GM13976 (cell line): ENCODE measurements around the gene EFHC1.

Experiments used
- DNase-seq: peaks from one replicate; pipeline ENCODE4 v3.0.0; 2012; ENCODE audit warnings: low spot score
- in situ Hi-C: fragments of 300-500 bp; cut with MboI; formaldehyde crosslinking; loops from one replicate; pipeline ENCODE4 v1.12.0; 2022; ENCODE audit warnings: low sequenced_read_pairs, mixed read lengths, inconsistent platforms; ENCODE audit not compliant: unreplicated experiment
- TF ChIP-seq, protein P1 (sequence below): IDR thresholded peaks from 2 replicates; pipeline ENCODE4 v1.5.1; 2012; ENCODE audit warnings: borderline replicate concordance, mild to moderate bottlenecking; ENCODE audit not compliant: insufficient read depth; ENCODE audit errors: extremely low read depth, missing control alignments, control extremely low read depth

Gene EFHC1

DNA sequence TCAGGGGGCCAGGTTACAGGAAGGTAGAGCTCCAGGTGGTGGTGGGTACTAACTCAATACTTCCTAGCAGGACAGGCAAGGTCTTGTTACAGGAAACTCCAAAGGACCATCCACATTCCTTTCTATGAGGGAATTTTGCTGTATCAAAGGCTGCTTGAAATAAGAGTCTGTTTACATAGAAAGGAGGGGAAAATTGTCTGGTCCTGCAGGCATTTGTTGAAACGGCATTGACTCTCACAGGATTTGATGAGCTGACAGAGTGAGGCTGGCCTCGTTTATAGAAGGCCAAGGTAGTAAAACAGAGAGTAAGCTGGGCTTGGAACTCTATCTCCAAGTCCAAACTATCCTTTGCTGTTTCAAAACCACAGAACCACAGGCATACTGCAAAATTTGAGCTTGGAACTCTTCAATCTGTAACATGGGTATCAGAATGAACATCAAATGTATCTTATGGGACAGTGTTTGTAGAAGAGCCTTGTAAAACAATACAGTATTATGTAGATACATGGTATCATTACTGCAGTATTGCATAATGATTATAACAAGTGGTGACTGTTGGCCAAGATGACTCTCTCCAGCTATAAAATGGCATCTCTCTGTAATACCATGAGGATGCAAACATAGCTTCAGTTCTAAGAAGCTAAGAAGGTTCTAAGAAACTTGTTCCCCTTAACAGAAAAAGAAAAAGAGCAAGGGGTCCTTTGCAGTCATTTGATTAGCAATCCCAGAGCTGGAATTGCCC lies 95.2 kb downstream of the EFHC1 start:
- no peak for DNase-seq
- in situ Hi-C loops, result no loop called here
- TF ChIP-seq, protein P1, sequence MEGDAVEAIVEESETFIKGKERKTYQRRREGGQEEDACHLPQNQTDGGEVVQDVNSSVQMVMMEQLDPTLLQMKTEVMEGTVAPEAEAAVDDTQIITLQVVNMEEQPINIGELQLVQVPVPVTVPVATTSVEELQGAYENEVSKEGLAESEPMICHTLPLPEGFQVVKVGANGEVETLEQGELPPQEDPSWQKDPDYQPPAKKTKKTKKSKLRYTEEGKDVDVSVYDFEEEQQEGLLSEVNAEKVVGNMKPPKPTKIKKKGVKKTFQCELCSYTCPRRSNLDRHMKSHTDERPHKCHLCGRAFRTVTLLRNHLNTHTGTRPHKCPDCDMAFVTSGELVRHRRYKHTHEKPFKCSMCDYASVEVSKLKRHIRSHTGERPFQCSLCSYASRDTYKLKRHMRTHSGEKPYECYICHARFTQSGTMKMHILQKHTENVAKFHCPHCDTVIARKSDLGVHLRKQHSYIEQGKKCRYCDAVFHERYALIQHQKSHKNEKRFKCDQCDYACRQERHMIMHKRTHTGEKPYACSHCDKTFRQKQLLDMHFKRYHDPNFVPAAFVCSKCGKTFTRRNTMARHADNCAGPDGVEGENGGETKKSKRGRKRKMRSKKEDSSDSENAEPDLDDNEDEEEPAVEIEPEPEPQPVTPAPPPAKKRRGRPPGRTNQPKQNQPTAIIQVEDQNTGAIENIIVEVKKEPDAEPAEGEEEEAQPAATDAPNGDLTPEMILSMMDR, result no peak

DNA sequence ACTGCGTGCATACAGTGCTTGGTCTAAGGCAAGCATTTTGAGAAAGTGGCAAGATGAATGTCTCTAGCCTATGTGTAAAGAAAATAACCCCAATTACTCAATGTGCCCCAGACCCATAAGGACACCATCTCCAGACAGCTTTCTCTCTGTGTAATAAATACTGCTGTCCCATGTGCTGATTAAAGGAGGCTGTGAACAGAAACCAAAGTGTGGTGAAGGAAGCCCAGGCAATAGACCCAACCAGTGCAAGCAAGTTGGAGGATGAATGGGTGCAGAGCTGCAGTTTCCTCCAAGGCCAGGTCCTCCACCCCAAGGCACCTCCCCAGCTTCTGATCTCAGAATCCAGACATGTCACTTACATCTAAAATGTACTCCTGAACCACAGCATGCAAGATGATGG lies 96.1 kb downstream of the EFHC1 start:
- DNase-seq, result no peak
- in situ Hi-C loops, result no loop called here
- TF ChIP-seq, protein P1, result no peak

DNA sequence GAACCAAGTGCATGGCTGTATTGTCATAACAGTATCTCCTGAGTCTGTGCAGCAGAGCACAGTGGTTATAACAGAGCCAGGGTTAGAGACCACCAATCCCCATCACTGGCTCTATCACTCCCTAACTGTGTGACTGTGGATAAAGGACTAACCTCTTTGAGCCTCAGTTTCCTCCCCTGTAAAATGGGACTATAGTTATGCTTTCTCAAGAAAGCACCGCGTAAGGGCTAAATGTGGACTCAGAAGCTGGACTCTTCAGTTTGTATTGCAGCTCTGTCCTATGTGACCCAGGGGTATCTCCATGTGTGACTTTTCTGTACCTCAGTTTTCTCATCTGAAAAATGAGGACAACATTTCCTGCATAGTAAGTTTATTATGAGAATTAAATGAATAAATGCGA lies 96.8 kb downstream of the EFHC1 start:
- in situ Hi-C loops, result no loop called here
- TF ChIP-seq, protein P1, result no peak
- no peak for DNase-seq

DNA sequence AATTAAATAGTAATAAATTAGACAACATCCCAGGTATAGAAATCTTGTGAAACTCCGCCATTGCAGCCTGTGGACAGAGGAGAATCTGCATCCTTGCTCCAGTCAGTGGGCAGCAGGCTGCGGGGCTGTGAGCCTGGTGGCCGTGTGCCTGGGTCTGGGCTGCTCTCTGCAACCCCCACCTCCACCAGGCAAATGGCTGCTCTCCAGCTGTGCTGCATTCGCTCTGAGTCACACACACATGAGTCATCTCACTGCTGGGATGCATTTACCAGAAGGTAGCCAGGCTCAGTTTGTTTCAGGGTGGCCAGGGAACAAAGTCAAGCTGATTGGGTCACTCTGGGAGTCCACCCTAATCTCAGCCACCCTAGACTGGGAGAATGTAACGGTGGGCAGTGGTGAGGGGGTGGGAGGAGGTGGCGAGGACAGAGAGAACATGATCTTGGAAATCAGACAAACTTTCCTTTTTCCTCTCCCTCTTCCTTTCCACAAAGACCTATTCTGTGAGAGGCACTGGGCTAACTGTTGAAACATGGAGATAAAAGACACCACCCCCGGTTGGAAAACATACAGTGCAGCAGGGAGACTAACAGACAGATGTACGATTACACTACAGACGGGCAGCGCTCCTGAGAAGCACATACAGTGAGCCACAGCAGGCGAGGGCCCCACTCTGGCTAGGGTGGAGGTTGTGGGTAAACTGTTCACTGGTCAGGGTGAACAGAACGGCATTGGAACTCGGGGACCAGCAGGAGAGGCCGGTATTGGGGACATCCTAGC lies 97.5 kb downstream of the EFHC1 start:
- in situ Hi-C loops, result no loop called here
- TF ChIP-seq, protein P1, result no peak
- DNase-seq, result peak; percentile 78

DNA sequence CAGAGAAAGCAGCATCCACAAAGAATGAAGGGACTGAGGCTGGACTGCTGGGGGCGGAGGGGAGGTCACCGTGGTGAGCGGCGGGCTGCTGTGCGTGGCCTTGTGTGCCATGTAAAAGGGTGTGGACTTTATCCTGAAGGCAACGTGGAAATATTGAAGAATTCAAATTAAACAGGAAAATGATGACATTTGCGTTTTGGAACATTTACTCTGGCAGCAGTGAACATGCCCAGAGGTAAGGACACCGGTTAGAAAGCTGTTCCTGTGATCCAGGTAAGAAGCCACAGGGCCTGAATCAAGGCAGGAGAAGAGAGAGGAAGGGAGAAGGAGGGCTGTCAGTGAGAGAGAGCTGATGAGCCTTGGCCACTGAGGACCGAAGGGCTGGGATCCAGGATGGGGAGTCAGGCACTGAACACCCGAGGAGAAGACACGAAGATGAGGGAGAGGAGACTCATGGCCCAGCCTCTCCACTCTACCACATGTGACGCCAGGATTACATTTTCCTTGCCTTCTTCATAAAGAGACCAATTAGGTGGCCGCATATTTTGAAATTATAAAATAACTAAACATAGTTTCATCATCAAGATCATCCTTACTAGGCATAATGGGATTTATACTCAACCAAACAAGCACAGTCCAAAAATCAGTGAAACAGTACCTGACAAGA lies 98.3 kb downstream of the EFHC1 start:
- in situ Hi-C loops, result no loop called here

DNA sequence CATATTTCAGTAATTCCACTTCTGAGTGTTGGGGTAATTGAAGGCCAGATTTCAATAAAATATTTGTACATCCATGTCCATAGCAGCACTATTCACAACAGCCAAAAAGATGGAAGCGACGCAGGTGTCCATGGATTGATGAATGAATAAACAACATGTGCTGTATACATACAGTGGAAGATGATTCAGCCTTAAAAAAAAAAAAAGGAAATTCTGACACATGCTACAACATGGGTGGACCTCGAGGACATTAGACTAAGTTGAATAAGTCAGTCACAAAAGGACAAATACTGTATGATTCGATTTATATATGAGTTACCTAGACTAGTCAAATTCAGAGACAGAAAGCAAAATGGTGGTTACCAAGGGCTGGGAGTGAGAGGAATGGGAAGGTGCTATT lies 99.5 kb downstream of the EFHC1 start:
- in situ Hi-C loops, result no loop called here
- TF ChIP-seq, protein P1, result no peak
- no peak for DNase-seq

More for the DNA sequence above, 98.3 kb downstream of the EFHC1 start:
- DNase-seq, result no peak
- TF ChIP-seq, protein P1, result no peak
